ENCODE results near the gene TICAM1. TPM values are rescaled to one million over a fixed set of nuclear protein-coding genes. Genes with fewer than 3 reads are reported as not detected.
"Not testable (repeated sequence)": the region's sequence is repeated elsewhere in the genome, so short reads cannot be mapped to it uniquely, and the experiment has no call there.

Gene TICAM1
- 7.8 TPM for total RNA-seq

- peak; percentile 67 to 85 (median 77) for DNase-seq (ENCODE audit: low read depth in 2 of 3, low spot score in 2 of 3)
These were observed at the start of gene TICAM1 for GRCh38 chr19:4831304-4831978. TICAM1 (minus strand) TSS chr19:4831712; CDS start chr19:4818377, 13,335 bp downstream.

GRCh38 chr19:4879041-4879440 lies 47.5 kb upstream of the TICAM1 start:
- DNase-seq (ENCODE audit: low read depth in 2 of 3, low spot score in 2 of 3): no peak

- DNase-seq (ENCODE audit: low read depth in 2 of 3, low spot score in 2 of 3): peak in 2 of 3 donors; percentile 16 to 52
These were observed 47.0 kb upstream of the TICAM1 start for GRCh38 chr19:4878491-4878968.

- peak in 1 of 3 donors; percentile 29 for DNase-seq (ENCODE audit: low read depth in 2 of 3, low spot score in 2 of 3)
These were observed 46.4 kb upstream of the TICAM1 start for GRCh38 chr19:4877753-4878490.

- DNase-seq (ENCODE audit: low read depth in 2 of 3, low spot score in 2 of 3): no peak
These were observed 42.4 kb upstream of the TICAM1 start for GRCh38 chr19:4873930-4874329.

GRCh38 chr19:4871711-4872110 lies 40.2 kb upstream of the TICAM1 start:
- DNase-seq (ENCODE audit: low read depth in 2 of 3, low spot score in 2 of 3): no peak

- DNase-seq (ENCODE audit: low read depth in 2 of 3, low spot score in 2 of 3): peak in 2 of 3 donors; percentile 51 to 63
These were observed 38.7 kb upstream of the TICAM1 start for GRCh38 chr19:4870025-4870700.

GRCh38 chr19:4868286-4868834 lies 36.8 kb upstream of the TICAM1 start:
- no peak for DNase-seq (ENCODE audit: low read depth in 2 of 3, low spot score in 2 of 3)

GRCh38 chr19:4867534-4868285 lies 36.2 kb upstream of the TICAM1 start, which contains the start of gene PLIN3:
PLIN3 (minus strand) TSS chr19:4867667; CDS start chr19:4861394, 6,273 bp downstream.
- peak; percentile 72 to 96 (median 95) for DNase-seq (ENCODE audit: low read depth in 2 of 3, low spot score in 2 of 3)

- DNase-seq (ENCODE audit: low read depth in 2 of 3, low spot score in 2 of 3): peak in 2 of 3 donors; percentile 89 to 90
These were observed 35.3 kb upstream of the TICAM1 start for GRCh38 chr19:4866595-4867424.

- DNase-seq (ENCODE audit: low read depth in 2 of 3, low spot score in 2 of 3): no peak
These were observed 29.6 kb upstream of the TICAM1 start for GRCh38 chr19:4861147-4861546.

GRCh38 chr19:4859697-4860096 lies 28.2 kb upstream of the TICAM1 start:
- DNase-seq (ENCODE audit: low read depth in 2 of 3, low spot score in 2 of 3): no peak

- not testable (repeated sequence) for DNase-seq (ENCODE audit: low read depth in 2 of 3, low spot score in 2 of 3)
These were observed 25.0 kb upstream of the TICAM1 start for GRCh38 chr19:4856468-4856867.

- not testable (repeated sequence) for DNase-seq (ENCODE audit: low read depth in 2 of 3, low spot score in 2 of 3)
These were observed 22.0 kb upstream of the TICAM1 start for GRCh38 chr19:4853506-4853905.

- no peak for DNase-seq (ENCODE audit: low read depth in 2 of 3, low spot score in 2 of 3)
These were observed 21.0 kb upstream of the TICAM1 start for GRCh38 chr19:4852484-4852883.

- peak; percentile 53 to 70 (median 70) for DNase-seq (ENCODE audit: low read depth in 2 of 3, low spot score in 2 of 3)
These were observed 20.2 kb upstream of the TICAM1 start for GRCh38 chr19:4851551-4852290.

- DNase-seq (ENCODE audit: low read depth in 2 of 3, low spot score in 2 of 3): no peak
These were observed 17.5 kb upstream of the TICAM1 start for GRCh38 chr19:4849019-4849418.

- no peak for DNase-seq (ENCODE audit: low read depth in 2 of 3, low spot score in 2 of 3)
These were observed 15.9 kb upstream of the TICAM1 start for GRCh38 chr19:4847190-4847973.
